PC-9 (cell line): ENCODE measurements around the gene G6PD. TPM values are rescaled to one million over a fixed set of nuclear protein-coding genes. Genes with fewer than 3 reads are reported as not detected.

ENCODE experiments used
- BruUV-seq: library from RNA; stranded (reverse); fragments of 400-500 nt; replicated peaks from 2 replicates; lab custom pipeline; 2021; lab: Mats Ljungman, UMichigan
- CTCF ChIA-PET: fragments of 300-600 bp; sonication (Branson Sonifier 250); formaldehyde crosslinking; loops from one replicate; lab custom pipeline; 2022; ENCODE audit warnings: antibody characterized with exemption; lab: Charles Lee
- POLR2A ChIA-PET: fragments of 300-600 bp; sonication (Branson Sonifier 250); formaldehyde crosslinking; loops from one replicate; lab custom pipeline; 2022; ENCODE audit warnings: antibody characterized with exemption; ENCODE audit not compliant: unreplicated experiment; lab: Charles Lee
- DNase-seq, 2 experiments: peaks; one replicate each; pipeline versions ENCODE4 v3.0.0 to v3.0.0-alpha.2; 2015 to 2022; ENCODE audit warnings: mixed read lengths in 1 of 2
- H2AFZ ChIP-seq: fragments of 200-600 bp; sonication (generic); 2 replicates; pipeline ENCODE4 v1.8.1; 2017; ENCODE audit warnings: antibody characterized with exemption
- H3F3A ChIP-seq: fragments of 200-600 bp; sonication (generic); 2 replicates; pipeline ENCODE4 v1.8.1; 2017; ENCODE audit warnings: antibody characterized with exemption, mild to moderate bottlenecking, low read depth; ENCODE audit not compliant: insufficient read depth
- H3K27ac ChIP-seq: fragments of 200-600 bp; sonication (generic); 2 replicates; pipeline ENCODE4 v1.6.1; 2016; ENCODE audit warnings: mixed run types
- H3K27me3 ChIP-seq: fragments of 200-600 bp; sonication (generic); 2 replicates; pipeline ENCODE4 v1.6.1; 2016; ENCODE audit warnings: low read depth, mixed run types; ENCODE audit not compliant: insufficient read depth
- H3K36me3 ChIP-seq: fragments of 200-600 bp; sonication (generic); 2 replicates; pipeline ENCODE4 v1.6.1; 2016; ENCODE audit warnings: low read depth, mixed run types
- H3K4me1 ChIP-seq: fragments of 200-600 bp; sonication (generic); replicated peaks from 2 replicates; pipeline ENCODE4 v1.6.1; 2016; ENCODE audit warnings: mixed run types; ENCODE audit not compliant: insufficient read depth
- H3K4me2 ChIP-seq: fragments of 200-600 bp; sonication (generic); 2 replicates; pipeline ENCODE4 v1.6.1; 2017; ENCODE audit warnings: mixed run types
- H3K4me3 ChIP-seq: fragments of 200-600 bp; sonication (generic); 2 replicates; pipeline ENCODE4 v1.6.1; 2016; ENCODE audit warnings: mixed run types
- H3K79me2 ChIP-seq: fragments of 200-600 bp; sonication (generic); 2 replicates; pipeline ENCODE4 v1.6.1; 2017; ENCODE audit warnings: low read depth, mixed run types
- H3K9me2 ChIP-seq: fragments of 200-600 bp; sonication (generic); 2 replicates; pipeline ENCODE4 v1.8.1; 2017; ENCODE audit warnings: mild to moderate bottlenecking; ENCODE audit not compliant: insufficient read depth
- H3K9me3 ChIP-seq: fragments of 200-600 bp; sonication (generic); 2 replicates; pipeline ENCODE4 v1.8.1; 2016; ENCODE audit warnings: low read depth; ENCODE audit not compliant: insufficient read depth
- H4K20me1 ChIP-seq: fragments of 200-600 bp; sonication (generic); 2 replicates; pipeline ENCODE4 v1.8.1; 2017; ENCODE audit not compliant: insufficient read depth
- CTCF ChIP-seq: fragments of 200-600 bp; sonication (generic); conservative IDR thresholded peaks from 2 replicates; pipeline ENCODE4 v1.6.1; 2017; ENCODE audit warnings: mixed run types, antibody characterized with exemption, mild to moderate bottlenecking, moderate library complexity
- EZH2 ChIP-seq: fragments of 200-600 bp; sonication (generic); IDR thresholded peaks from 2 replicates; pipeline ENCODE4 v1.8.0; 2017; ENCODE audit warnings: antibody characterized with exemption, low read depth
- intact Hi-C: fragments of 100-400 bp; cut with micrococcal nuclease; formaldehyde crosslinking; loops from one replicate; pipeline ENCODE4 v1.10.0; 2022; ENCODE audit not compliant: unreplicated experiment
- total RNA-seq: library from RNA; stranded (reverse); gene quantifications from 2 replicates; pipeline ENCODE4 v1.2.3, GENCODE V29; 2021

The G6PD gene
- total RNA-seq, 1 experiment from 2014 or later: 1,283 TPM

- Histone ChIP-seq H3K27me3 (no peaks in the 10 kb centered on the region), H3F3A (peaks cover 52% of the 10 kb centered on the region), H3K4me2 (peak within 1 kb of the TSS; percentile 99), H2AFZ (peak within 1 kb of the TSS; percentile 48; the same call in 1 of the 2 replicates), H3K79me2 (peaks cover 84% of the 10 kb centered on the region), H3K9me3 (no peaks in the 10 kb centered on the region), H3K4me1 (peaks cover 27% of the 10 kb centered on the region), H3K27ac (peak within 1 kb of the TSS; percentile 100), H3K36me3 (peaks cover 25% of the 10 kb centered on the region), H4K20me1 (peaks cover 12% of the 10 kb centered on the region; the same call in 1 of the 2 replicates), H3K4me3 (peak within 1 kb of the TSS; percentile 99), H3K9me2 (no peaks in the 10 kb centered on the region)
- BruUV-seq: TSS peak; percentile 11
- ChIA-PET CTCF (interaction anchor here (0.6 kb wide), 1 partner anchor 174 kb away, joined by 3 read pairs; no protein-coding TSS in a partner anchor), POLR2A (interaction anchor here (0.6 to 0.7 kb wide), 6 partner anchors 15 to 577 kb away, joined by 3 to 6 read pairs (median 3); no protein-coding TSS in a partner anchor)
- TF ChIP-seq CTCF (no peak), EZH2 (no peak)
- intact Hi-C loops: loop anchor here (1.0 kb wide), 1 partner anchor 576 kb away; the partner anchor contains the start of gene HCFC1
- DNase-seq: peak; percentile 82 to 98
Measured at GRCh38 chrX:154547245-154548027, 790 bp upstream of the G6PD start, which contains the start of gene IKBKG. Gene IKBKG, plus strand, starts transcription at chrX:154547620. Its CDS starts 4,383 bp downstream, at chrX:154552003.

GRCh38 chrX:154545673-154546274 lies 872 bp downstream of the G6PD start:
- Histone ChIP-seq H3K36me3 (peaks cover 29% of the 10 kb centered on the region), H3K9me2 (no peaks in the 10 kb centered on the region), H3K27ac (peak overlapping the region; percentile 100), H3K4me3 (peak overlapping the region; percentile 99), H3K79me2 (peaks cover 73% of the 10 kb centered on the region), H4K20me1 (peaks cover 12% of the 10 kb centered on the region; the same call in 1 of the 2 replicates), H3K4me2 (peak overlapping the region; percentile 99), H3K9me3 (no peaks in the 10 kb centered on the region), H2AFZ (no peak overlapping the region), H3F3A (peaks cover 66% of the 10 kb centered on the region), H3K27me3 (no peaks in the 10 kb centered on the region), H3K4me1 (peaks cover 39% of the 10 kb centered on the region)
- DNase-seq: no peak
- CTCF ChIA-PET: interaction anchor here (0.7 to 0.9 kb wide), 2 partner anchors 173 to 651 kb away, joined by 5 to 12 read pairs; no protein-coding TSS in a partner anchor
- BruUV-seq: no TSS peak
- TF ChIP-seq EZH2: no peak
- TF ChIP-seq CTCF: no peak
- POLR2A ChIA-PET: interaction anchor here (0.6 to 0.7 kb wide), 2 partner anchors 9 to 64 kb away, joined by 13 to 23 read pairs; no protein-coding TSS in a partner anchor
- intact Hi-C loops: no loop called here
